IPS-18c (cell line): ENCODE results near the gene INPP5A.
"Not testable (repeated sequence)": the region's sequence is repeated elsewhere in the genome, so short reads cannot be mapped to it uniquely, and the experiment has no call there.

ENCODE experiments used
- H3K4me3 ChIP-seq: 2 replicates; pipeline ENCODE4 v1.7.0; 2013; ENCODE audit warnings: low read depth, mild to moderate bottlenecking, low read length, moderate library complexity; ENCODE audit not compliant: insufficient read depth
- H3K9me3 ChIP-seq: one replicate; pipeline ENCODE4 v1.6.1; 2013; ENCODE audit warnings: mild to moderate bottlenecking, low read length, moderate library complexity; ENCODE audit not compliant: control insufficient read depth, insufficient read depth

Gene INPP5A

DNA sequence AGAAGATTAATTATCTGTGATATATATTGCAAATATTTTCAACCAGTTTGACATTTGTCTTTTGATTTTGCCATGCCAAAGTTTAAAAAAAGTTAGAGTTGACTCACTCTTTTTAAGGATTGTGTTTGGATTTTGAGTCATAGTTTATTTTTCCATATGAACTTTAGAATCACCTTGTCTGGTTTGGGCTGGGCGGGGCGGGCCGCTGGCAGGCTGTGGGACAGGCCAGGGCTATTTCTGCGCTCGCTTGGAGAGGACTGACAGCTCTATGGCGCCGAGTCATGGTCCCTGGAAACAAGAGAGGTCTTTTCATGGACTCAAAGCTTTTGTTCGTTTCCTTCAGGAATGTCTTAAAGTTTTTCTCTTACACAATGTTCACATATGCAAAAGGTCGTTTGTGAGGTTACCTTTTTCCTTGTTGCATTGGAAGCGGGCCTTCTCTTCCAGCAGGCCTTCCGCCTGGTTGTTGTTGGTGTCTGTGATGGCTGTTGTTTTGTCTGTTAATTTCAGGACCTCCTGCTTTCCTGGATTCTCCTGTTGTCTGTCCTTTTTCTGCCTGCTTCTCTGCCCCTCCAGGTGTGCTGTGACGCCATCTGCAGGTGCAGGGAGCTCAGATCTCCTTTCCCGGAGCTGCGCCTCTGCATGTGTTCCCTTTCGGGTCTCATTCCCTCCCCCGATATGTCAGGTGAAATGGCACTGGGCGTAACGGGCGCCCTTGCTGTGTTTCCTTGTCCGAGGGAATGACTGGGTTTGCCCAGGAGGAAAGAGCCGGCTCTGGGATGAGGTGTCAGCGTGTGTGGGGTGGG is 53.8 kb downstream of the INPP5A start:
- Histone ChIP-seq H3K9me3 (peaks cover 4% of the 10 kb centered on the region), H3K4me3 (no peak overlapping the region)

DNA sequence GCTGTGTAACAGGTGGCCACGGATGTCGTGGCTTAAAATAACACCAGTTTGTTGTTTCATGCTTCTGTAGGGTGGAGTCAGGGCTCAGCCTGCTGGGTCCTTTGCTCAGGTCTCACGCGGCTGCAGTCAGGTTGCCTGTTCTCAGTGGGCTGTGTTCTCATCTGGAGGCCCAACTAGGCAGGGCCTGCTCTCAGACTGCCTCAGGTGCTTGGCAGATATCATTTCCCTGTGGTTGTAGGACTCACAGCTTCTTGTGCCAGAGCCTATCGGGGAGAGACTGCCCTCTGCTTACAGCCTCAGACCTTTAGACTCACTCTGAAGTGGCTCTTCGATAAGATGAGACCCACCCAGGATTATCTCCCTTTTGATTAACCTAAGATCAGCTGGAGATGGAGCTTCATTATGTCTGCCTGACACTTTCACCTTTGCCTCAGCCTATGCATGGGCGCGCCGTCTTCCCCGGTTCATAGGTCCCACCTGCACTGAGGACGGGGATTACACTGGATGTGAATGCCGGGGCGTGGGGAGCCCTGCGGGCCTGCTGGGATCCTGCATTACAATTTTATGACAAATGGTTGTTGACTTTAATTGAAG is 55.3 kb downstream of the INPP5A start:
- Histone ChIP-seq H3K9me3 (peaks cover 2% of the 10 kb centered on the region), H3K4me3 (no peak overlapping the region)

DNA sequence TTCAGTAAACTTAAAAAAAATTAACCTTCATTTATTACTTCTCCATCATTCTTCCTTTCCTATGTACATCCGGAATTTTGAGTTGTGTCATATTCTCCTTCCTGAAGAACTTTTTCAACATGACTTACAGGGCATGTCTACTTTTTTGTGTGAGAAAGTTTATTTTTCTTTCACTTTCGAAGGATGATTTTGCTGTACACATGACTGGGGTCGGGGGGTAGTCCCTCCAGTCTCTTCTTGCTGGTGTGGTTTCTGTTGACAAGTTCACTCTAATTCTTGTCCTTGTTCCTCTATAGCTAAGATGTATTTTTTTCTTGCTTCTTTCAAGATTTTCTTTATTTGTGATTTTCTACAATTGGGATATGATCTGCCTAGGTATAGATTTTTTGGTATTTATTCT is 55.8 kb downstream of the INPP5A start:
- Histone ChIP-seq H3K4me3 (no peak overlapping the region), H3K9me3 (peaks cover 2% of the 10 kb centered on the region)

DNA sequence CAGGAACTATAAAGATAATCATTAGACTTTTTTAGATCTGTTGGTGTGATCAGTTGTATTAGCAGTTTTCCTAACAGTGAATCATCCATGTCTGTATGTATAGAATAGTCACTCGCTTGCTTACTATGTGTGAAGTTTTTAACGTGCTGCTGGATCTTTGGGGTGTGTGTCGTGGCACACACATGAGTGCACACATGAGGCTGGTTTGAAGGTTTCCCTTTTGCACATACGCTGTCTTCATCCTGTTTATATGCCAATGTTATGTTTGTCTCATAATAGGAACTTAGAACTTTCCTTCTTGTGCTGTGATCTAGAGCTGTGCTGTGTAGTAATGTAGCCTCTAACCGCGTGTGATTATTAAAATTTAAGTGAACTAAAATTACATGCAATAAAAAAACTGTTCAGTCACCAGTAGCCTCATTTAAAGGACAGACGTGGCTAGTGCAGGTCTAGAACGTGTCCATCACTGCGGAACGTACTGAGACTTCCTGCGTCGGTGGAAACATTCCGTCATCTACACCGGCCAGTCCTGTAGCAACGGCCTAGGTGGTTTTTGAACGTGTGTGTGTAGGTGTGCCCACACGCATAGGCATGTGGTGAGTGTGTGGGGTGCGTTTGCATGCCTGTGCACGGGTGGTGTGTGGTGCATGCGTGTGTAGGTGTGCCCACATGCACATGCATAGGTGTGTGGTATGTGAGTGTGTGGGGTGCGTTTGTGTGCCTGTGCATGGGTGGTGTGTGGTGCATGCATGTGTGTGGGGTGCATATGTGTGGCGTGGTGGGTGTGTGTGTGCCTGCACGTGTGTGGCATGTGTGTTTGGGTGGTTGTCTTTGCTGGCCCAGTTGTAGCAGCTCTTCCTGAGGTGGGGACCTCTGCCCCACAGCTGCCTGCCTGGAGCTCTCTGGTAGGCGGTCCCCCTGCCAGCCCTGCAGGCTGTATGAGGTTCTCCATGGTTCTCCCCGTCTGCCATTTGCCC is 56.6 kb downstream of the INPP5A start:
- Histone ChIP-seq H3K4me3 (no peak overlapping the region), H3K9me3 (peaks cover 3% of the 10 kb centered on the region)

DNA sequence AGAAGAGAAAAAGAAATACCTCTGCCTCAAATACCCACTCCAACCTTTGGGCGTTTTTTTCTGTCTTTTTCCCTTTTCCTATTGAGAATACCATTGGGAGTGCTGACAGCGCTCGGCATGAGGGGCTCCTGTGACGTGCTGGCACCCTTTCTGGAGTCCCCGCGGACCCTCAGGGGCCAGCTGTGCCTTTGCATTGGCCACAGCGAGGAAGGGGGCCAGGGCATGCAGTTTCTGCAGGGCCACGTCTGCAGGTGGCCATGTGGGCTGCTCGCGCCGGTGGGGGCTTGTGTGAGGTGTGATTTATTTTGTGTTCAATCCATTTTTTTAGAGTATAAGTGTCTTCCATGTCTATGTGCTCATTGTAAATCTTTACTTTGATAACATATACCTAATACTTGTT is 57.4 kb downstream of the INPP5A start:
- H3K9me3 ChIP-seq, result peaks cover 7% of the 10 kb centered on the region
- H3K4me3 ChIP-seq, result no peak overlapping the region

DNA sequence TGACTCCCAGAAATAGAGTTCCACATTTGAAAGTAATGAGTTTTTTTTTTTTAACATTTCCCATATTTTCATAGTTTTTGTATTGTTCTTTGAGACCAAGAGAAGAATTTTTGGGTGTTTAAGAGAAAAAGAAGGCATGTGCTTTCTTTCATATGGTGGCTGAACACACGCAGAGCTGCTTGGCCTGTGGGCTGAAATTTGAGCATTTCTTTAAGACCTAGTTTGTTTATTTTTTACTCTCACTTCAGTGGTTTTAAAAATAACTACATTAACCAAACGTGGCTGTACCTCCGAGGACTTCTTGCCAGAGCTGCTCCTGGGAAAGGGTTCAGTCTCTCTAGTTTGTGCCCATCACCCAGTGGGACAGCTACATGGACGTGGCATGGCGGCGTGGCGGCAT is 58.3 kb downstream of the INPP5A start:
- Histone ChIP-seq H3K9me3 (peaks cover 11% of the 10 kb centered on the region), H3K4me3 (no peak overlapping the region)

DNA sequence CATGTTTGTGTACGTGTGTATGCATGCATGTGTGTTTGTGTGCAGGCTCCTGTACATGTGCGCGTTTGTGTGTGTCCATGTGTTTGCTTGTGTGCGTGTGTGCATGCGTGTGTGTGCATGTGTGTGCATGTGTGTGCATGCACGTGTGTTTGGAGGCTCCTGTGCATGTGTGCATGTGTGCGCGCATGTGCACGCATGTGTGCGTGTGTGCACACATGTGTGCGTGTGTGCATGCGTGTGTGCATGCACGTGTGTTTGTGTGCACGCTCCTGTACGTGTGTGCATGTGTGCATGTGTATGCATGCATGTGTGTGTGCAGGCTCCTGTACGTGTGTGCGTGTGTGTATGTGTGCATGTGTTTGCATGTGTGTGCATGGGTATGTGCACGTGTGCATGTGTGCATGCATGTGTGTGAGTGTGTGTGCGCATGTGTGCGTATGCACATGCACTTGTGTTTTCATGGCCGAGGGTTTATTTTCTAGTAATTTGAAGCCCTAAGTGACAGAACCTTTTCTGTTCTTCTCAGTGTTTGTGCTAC is 59.2 kb downstream of the INPP5A start:
- Histone ChIP-seq H3K4me3 (no peak overlapping the region), H3K9me3 (peaks cover 11% of the 10 kb centered on the region)

DNA sequence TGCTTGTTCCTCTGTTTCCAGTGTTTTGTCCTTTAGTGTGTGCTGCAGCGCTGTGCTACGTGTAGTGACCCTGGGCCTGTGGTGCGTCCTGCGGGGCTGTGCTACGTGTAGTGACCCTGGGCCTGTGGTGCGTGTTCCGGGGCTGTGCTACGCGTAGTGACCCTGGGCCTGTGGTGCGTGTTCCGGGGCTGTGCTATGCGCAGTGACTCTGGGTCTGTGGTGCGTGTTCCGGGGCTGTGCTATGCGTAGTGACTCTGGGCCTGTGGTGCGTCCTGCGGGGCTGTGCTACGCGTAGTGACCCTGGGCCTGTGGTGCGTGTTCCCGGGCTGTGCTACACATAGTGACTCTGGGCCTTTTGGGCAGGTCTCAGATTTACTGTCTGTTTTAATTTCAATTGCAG is 60.1 kb downstream of the INPP5A start:
- Histone ChIP-seq H3K9me3 (peaks cover 11% of the 10 kb centered on the region), H3K4me3 (no peak overlapping the region)

DNA sequence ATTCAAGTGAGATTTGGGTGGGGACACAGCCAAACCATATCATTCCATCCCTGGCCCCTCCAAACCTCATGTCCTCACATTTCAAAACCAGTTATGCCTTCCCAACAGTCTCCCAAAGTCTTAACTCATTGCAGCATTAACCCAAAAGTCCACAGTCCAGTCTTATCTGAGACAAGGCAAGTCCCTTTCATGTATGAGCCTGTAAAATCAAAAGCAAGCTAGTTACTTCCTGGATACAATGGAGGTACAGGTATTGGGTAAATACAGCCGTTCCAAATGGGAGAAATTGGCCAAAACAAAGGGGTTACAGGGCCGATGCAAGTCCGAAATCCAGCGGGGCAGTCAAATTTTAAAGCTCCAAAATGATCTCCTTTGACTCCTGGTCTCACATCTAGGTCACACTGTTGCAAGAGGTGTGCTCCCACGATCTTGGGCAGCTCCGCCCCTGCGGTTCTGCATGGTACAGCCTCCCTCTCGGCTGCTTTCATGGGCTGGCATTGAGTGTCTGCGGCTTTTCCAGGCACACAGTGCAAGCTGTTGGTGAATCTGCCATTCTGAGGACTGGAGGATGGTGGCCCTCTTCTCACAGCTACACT is 61.5 kb downstream of the INPP5A start:
- not testable (repeated sequence) for H3K4me3 ChIP-seq
- H3K9me3 ChIP-seq, result peaks cover 11% of the 10 kb centered on the region

DNA sequence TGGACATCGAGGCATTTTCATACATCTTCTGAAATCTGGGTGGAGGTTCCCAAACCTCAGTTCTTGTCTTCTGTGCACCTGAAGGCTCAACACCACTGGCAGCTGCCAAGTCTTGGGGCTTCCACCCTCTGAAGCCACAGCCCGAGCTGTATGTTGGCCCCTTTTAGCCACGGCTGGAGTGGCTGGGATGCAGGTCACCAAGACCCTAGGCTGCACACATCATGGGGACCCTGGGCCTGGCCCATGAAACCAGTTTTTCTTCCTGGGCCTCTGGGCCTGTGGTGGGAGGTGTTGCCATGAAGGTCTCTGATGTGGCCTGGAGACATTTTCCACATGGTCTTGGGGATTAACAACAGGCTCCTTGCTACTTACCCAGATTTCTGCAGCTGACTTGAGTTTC is 62.1 kb downstream of the INPP5A start:
- Histone ChIP-seq H3K9me3 (peaks cover 11% of the 10 kb centered on the region), H3K4me3 (no peak overlapping the region)

DNA sequence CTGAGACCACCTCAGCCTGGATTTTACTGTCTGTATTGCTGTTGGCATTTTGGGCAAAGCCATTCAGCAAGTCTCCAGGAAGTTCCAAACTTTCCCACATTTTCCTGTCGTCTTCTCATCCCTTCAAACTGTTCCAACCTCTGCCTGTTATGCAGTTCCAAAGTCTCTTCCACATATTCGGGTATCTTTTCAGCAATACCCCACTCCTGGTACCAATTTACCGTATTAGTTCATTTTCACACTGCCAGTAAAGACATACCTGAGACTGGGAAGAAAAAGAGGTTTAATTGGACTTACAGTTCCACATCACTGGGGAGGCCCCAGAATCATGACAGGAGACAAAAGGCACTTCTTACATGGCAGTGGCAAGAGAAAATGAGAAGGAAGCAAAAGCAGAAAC is 62.8 kb downstream of the INPP5A start:
- peaks cover 11% of the 10 kb centered on the region for H3K9me3 ChIP-seq
- no peak overlapping the region for H3K4me3 ChIP-seq

DNA sequence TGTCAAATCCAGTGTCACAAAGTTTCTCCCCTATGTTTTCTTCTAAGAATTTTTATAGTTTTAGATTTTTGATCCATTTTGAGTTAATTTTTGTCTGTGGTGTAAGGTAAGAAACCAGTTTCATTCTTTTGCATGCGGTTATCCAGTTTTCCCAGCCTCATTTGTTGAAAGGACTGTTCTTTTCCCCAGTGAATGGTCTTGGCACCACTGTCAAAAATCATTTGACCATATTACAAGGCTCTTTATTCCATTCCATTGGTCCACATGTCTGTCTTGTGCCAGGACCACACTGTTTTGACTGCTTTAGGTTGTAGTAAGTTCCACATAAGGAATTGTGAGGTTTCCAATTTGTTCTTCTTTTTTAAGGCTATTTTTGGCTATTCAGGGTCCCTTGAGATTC is 64.0 kb downstream of the INPP5A start:
- H3K4me3 ChIP-seq, result no peak overlapping the region
- peaks cover 11% of the 10 kb centered on the region for H3K9me3 ChIP-seq

DNA sequence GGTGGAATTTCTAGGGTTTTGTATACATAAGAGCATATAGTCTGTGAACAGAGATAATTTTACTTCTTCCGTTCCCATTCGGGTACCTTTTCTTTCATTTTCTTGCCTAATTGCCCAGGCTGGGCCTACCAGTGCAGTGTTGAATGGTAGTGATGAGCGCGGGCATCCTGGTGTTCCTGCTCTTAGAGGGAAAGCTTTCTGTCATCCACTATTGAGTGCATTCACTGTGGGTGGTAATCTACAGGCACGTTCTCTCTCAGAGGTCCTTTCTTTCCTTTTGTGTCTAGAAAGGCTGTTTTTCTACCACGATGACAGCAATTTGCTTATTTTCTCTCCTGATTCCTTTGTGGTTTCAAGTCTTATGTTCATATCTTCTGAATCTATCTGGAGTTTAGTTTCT is 65.0 kb downstream of the INPP5A start:
- no peak overlapping the region for H3K4me3 ChIP-seq
- peaks cover 11% of the 10 kb centered on the region for H3K9me3 ChIP-seq

DNA sequence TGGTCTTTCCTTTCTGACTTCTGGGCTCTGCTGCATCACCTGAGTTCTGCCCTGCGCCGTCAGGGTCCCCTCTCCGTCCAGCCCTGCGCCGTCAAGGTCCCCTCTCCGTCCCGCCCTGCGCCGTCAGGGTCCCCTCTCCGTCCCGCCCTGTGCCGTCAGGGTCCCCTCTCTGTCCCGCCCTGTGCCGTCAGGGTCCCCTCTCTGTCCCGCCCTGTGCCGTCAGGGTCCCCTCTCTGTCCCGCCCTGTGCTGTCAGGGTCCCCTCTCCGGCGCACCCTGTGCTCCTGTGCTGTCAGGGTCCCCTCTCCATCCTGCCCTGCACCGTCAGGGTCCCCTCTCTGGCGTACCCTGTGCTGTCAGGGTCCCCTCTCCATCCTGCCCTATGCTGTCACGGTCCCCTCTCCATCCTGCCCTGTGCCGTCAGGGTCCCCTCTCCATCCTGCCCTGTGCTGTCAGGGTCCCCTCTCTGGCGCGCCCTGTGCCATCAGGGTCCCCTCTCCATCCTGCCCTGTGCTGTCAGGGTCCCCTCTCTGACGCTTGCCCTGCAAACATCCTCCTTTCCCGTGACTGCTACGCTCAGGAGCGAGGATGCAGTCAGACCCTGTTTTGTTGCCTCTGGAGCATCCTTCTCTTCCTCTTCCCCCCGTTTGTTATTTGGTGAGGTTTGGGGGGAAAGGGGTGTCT is 66.4 kb downstream of the INPP5A start:
- peaks cover 11% of the 10 kb centered on the region for H3K9me3 ChIP-seq
- H3K4me3 ChIP-seq, result no peak overlapping the region

DNA sequence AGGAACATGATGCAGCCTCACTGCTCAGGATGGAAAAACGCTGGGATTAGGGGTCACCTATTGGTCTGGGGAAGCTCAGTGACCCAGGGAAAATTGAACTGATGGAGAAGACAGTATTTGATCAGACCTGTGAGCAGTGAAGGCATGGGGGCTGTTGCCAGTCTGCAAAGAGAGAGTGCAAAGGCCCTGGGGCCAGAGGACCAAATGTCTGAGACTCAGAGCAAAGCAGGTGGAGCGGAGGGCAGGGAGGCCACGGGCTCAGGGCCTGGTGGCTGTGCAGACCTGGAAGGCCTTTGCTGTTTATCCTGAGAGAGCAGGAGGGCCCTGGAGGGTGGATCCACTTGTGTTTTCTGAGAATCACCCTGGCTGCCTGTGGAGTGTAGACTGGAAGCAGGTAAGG is 67.1 kb downstream of the INPP5A start:
- Histone ChIP-seq H3K9me3 (peaks cover 5% of the 10 kb centered on the region), H3K4me3 (no peak overlapping the region)

DNA sequence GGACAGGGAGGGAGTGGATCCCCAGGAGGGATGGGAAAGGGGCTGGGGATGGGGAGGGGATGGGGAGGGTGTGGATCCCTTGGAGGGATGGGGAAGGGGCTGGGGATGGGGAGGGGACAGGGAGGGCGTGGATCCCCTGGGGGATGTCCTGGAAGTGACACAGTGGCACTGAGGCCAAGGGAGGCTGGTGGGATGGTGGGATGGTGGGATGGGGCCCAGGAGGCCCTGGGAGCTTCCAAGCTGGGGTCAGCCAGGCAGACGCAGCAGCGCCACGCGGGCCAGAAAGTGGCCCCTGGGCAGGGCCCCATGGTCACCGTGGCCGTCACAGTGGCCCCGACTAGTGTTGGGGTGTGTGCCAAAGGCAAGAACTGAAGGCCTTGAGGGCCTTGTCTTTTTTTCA is 67.8 kb downstream of the INPP5A start:
- peaks cover 2% of the 10 kb centered on the region for H3K9me3 ChIP-seq

DNA sequence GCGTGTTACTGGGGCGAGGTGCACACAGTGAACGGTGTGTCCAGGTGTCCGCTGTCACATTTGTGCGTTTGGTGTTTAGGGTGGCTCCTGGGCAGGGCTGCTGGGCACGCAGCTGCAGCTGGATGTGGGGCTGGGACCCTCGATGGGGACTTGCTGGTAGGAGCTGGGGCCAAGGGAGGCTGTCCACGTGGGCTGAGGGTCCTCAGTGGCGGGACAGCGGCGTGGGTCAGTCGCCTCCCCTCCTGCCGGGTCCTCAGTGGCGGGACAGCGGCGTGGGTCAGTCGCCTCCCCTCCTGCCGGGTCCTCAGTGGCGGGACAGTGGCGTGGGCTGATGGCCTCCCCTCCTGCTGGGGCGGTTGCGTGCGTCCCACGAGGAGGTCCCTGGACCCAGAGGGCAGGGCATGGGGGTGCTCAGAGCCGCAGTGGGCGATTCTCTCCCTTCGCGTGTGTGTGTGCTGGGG is 68.5 kb downstream of the INPP5A start:
- Histone ChIP-seq H3K4me3 (no peak overlapping the region), H3K9me3 (no peaks in the 10 kb centered on the region)

More for the DNA sequence above, 67.8 kb downstream of the INPP5A start:
- no peak overlapping the region for H3K4me3 ChIP-seq
